AG09309 (cell line): ENCODE data around the gene ALOX12.
"Not testable (repeated sequence)": the region's sequence is repeated elsewhere in the genome, so short reads cannot be mapped to it uniquely, and the experiment has no call there.

ENCODE experiments used
- DNase-seq: peaks from one replicate; pipeline ENCODE4 v3.0.0-alpha.2; 2010; ENCODE audit warnings: low read depth
- H3K4me3 ChIP-seq: 2 replicates; pipeline ENCODE4 v1.5.1; 2011; ENCODE audit warnings: mild to moderate bottlenecking, low read depth, low read length, moderate library complexity; ENCODE audit not compliant: control insufficient read depth
- CTCF ChIP-seq: IDR thresholded peaks from 2 replicates; pipeline ENCODE4 v1.5.1; 2011; ENCODE audit warnings: mild to moderate bottlenecking, low read depth, low read length, inconsistent platforms; ENCODE audit not compliant: insufficient read depth, control insufficient read depth; ENCODE audit errors: missing control alignments

The ALOX12 gene

GRCh38 chr17:7046127-7046724 lies 50.4 kb downstream of the ALOX12 start:
- TF ChIP-seq CTCF, result no peak
- no peak for DNase-seq
- H3K4me3 ChIP-seq, result no peak overlapping the region

- not testable (repeated sequence) for H3K4me3 ChIP-seq, DNase-seq
These were observed 51.0 kb downstream of the ALOX12 start for GRCh38 chr17:7046725-7047397.

GRCh38 chr17:7047566-7047965 lies 51.7 kb downstream of the ALOX12 start:
- no peak overlapping the region for H3K4me3 ChIP-seq
- no peak for DNase-seq

GRCh38 chr17:7048968-7049367 lies 53.1 kb downstream of the ALOX12 start:
- TF ChIP-seq CTCF, result no peak
- H3K4me3 ChIP-seq, result no peak overlapping the region
- no peak for DNase-seq

More at GRCh38 chr17:7047566-7047965, 51.7 kb downstream of the ALOX12 start:
- no peak for TF ChIP-seq CTCF

- DNase-seq, H3K4me3 ChIP-seq: not testable (repeated sequence)
These were observed 54.7 kb downstream of the ALOX12 start for GRCh38 chr17:7050583-7050982.

DNA sequence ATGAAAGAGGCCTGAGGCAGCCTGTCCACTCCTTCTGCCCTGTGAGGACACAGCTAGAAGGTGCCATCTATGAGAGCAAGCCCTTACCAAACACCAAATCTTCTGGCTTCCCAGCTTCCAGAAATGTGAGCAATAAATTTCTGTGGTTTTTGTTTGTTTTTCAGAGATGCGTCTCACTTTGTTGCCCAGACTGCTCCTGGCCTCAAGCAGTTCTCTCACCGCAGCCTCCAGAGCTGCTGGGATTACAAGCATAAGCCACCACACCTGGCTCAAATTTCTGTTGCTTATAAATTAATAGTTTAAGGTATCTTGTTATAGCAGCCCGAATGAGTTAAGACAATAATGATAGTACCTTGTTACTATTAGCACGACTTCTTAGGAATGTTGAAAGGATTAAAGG lies 60.5 kb downstream of the ALOX12 start:
- TF ChIP-seq CTCF, result no peak

GRCh38 chr17:7058831-7059447 lies 63.1 kb downstream of the ALOX12 start:
- TF ChIP-seq CTCF, result no peak
- no peak overlapping the region for H3K4me3 ChIP-seq
- DNase-seq, result no peak

More for the DNA sequence above, 60.5 kb downstream of the ALOX12 start:
- no peak overlapping the region for H3K4me3 ChIP-seq
- DNase-seq, result no peak
